Neural cell (in vitro differentiated cells): Measurements from ENCODE around the gene VSIG10L2. TPM values are rescaled to one million over a fixed set of nuclear protein-coding genes. Genes with fewer than 3 reads are reported as not detected.
"Not testable (repeated sequence)": the region's sequence is repeated elsewhere in the genome, so short reads cannot be mapped to it uniquely, and the experiment has no call there.

Experiments
- H2AFZ ChIP-seq: fragments of 200-600, 300-800 bp; sonication (generic), shearing (Covaris generic); 2 replicates; pipeline ENCODE4 v1.6.0; 2014; ENCODE audit warnings: low read depth, mild to moderate bottlenecking, antibody characterized with exemption, low read length, moderate library complexity
- H3F3A ChIP-seq: fragments of 200-600 bp; shearing (Covaris generic); 2 replicates; pipeline ENCODE4 v1.6.1; 2016; ENCODE audit warnings: mild to moderate bottlenecking, moderate library complexity, mixed read lengths, antibody characterized with exemption, low read length; ENCODE audit not compliant: insufficient read depth, poor library complexity, severe bottlenecking
- H3K27ac ChIP-seq: fragments of 200-600, 300-800 bp; sonication (generic), shearing (Covaris generic); 2 replicates; pipeline ENCODE4 v1.5.1; 2014; ENCODE audit warnings: mild to moderate bottlenecking, low read length, moderate library complexity
- H3K27me3 ChIP-seq: fragments of 300-800, 200-600 bp; sonication (generic), shearing (Covaris generic); 2 replicates; pipeline ENCODE4 v1.6.0; 2014; ENCODE audit warnings: mild to moderate bottlenecking, low read depth, low read length, moderate library complexity; ENCODE audit not compliant: insufficient read depth
- H3K36me3 ChIP-seq: fragments of 300-800, 200-600 bp; sonication (generic), shearing (Covaris generic); 2 replicates; pipeline ENCODE4 v1.5.1; 2014; ENCODE audit warnings: mild to moderate bottlenecking, antibody characterized with exemption, low read length, moderate library complexity; ENCODE audit not compliant: insufficient read depth
- H3K4me2 ChIP-seq: fragments of 300-800, 200-600 bp; sonication (generic), shearing (Covaris generic); 2 replicates; pipeline ENCODE4 v1.6.0; 2014; ENCODE audit warnings: mild to moderate bottlenecking, low read length
- H3K4me3 ChIP-seq: fragments of 300-800, 200-600 bp; sonication (generic), shearing (Covaris generic); 2 replicates; pipeline ENCODE4 v1.5.1; 2014; ENCODE audit warnings: mild to moderate bottlenecking, low read length, moderate library complexity
- H3K79me2 ChIP-seq: fragments of 200-600 bp; shearing (Covaris generic); replicated peaks from 2 replicates; pipeline ENCODE4 v1.6.0; 2014; ENCODE audit warnings: mild to moderate bottlenecking, low read length, moderate library complexity; ENCODE audit not compliant: insufficient read depth
- H3K9ac ChIP-seq: fragments of 300-800, 200-600 bp; sonication (generic), shearing (Covaris generic); 2 replicates; pipeline ENCODE4 v1.6.1; 2016; ENCODE audit warnings: mild to moderate bottlenecking, low read length, mixed read lengths
- H3K9me2 ChIP-seq: fragments of 200-600 bp; shearing (Covaris generic); 2 replicates; pipeline ENCODE4 v1.6.1; 2016; ENCODE audit warnings: mild to moderate bottlenecking, low read length, mixed read lengths; ENCODE audit not compliant: insufficient read depth
- H3K9me3 ChIP-seq: fragments of 200-600, 300-800 bp; sonication (generic), shearing (Covaris generic); 2 replicates; pipeline ENCODE4 v1.6.1; 2016; ENCODE audit warnings: mild to moderate bottlenecking, mixed run types, low read length, moderate library complexity, mixed read lengths
- H4K20me1 ChIP-seq: fragments of 200-600 bp; shearing (Covaris generic); 2 replicates; pipeline ENCODE4 v1.6.1; 2016; ENCODE audit warnings: mild to moderate bottlenecking, mixed run types; ENCODE audit not compliant: insufficient read depth
- CTCF ChIP-seq: fragments of 450-650 bp; IDR thresholded peaks from 2 replicates; pipeline ENCODE4 v1.5.1; 2014; ENCODE audit warnings: antibody characterized with exemption, mild to moderate bottlenecking, moderate library complexity; ENCODE audit not compliant: poor library complexity, severe bottlenecking
- EP300 ChIP-seq: fragments of 450-650 bp; conservative IDR thresholded peaks from 2 replicates; pipeline ENCODE4 v1.6.1; 2014; ENCODE audit warnings: antibody characterized with exemption, mild to moderate bottlenecking, moderate library complexity; ENCODE audit not compliant: poor library complexity, severe bottlenecking
- EZH2 ChIP-seq: fragments of 200-600, 300-800 bp; shearing (Covaris generic), sonication (generic); IDR thresholded peaks from 2 replicates; pipeline ENCODE4 v1.6.1; 2014; ENCODE audit warnings: antibody characterized with exemption, low read length, borderline replicate concordance, mild to moderate bottlenecking; ENCODE audit not compliant: insufficient read depth, poor library complexity, severe bottlenecking
- MXI1 ChIP-seq: fragments of 450-650 bp; conservative IDR thresholded peaks from 2 replicates; pipeline ENCODE4 v1.6.1; 2014; ENCODE audit warnings: antibody characterized with exemption, mild to moderate bottlenecking; ENCODE audit not compliant: poor library complexity, severe bottlenecking
- POLR2AphosphoS5 ChIP-seq: IDR thresholded peaks from 2 replicates; pipeline ENCODE4 v1.6.1; 2012
- RAD21 ChIP-seq: fragments of 450-650 bp; conservative IDR thresholded peaks from 2 replicates; pipeline ENCODE4 v1.6.1; 2014; ENCODE audit warnings: antibody characterized with exemption, mild to moderate bottlenecking, moderate library complexity
- REST ChIP-seq: IDR thresholded peaks from 2 replicates; pipeline ENCODE4 v1.6.1; 2012; ENCODE audit warnings: borderline replicate concordance
- SMC3 ChIP-seq: fragments of 450-650 bp; conservative IDR thresholded peaks from 2 replicates; pipeline ENCODE4 v1.6.1; 2014; ENCODE audit warnings: antibody characterized with exemption, mild to moderate bottlenecking, moderate library complexity; ENCODE audit not compliant: poor library complexity
- TAF1 ChIP-seq: IDR thresholded peaks from 2 replicates; pipeline ENCODE4 v1.6.1; 2012; ENCODE audit warnings: low read depth
- polyA plus RNA-seq: library from polyadenylated mRNA; depleted of rRNA; stranded (reverse); fragments of >200 nt; gene quantifications from 2 replicates; pipeline ENCODE4 v1.2.3, GENCODE V29; 2014

VSIG10L2 gene
- polyA plus RNA-seq, 1 donor from 2014 or later, result not detected

- Histone ChIP-seq H4K20me1 (no peaks in the 10 kb centered on the region), H3K27ac (no peak overlapping the region)
- TF ChIP-seq EZH2 (no peak), MXI1 (no peak), POLR2AphosphoS5 (no peak), REST (no peak), TAF1 (no peak), CTCF (no peak), RAD21 (no peak), EP300 (no peak), SMC3 (no peak)
Measured at GRCh38 chr11:125980436-125980835, 34.6 kb downstream of the VSIG10L2 start.

GRCh38 chr11:125982348-125982730 is 36.5 kb downstream of the VSIG10L2 start:
- H3K79me2 ChIP-seq, result no peaks in the 10 kb centered on the region
- no peak overlapping the region for H3K4me3 ChIP-seq
- no peaks in the 10 kb centered on the region for H3K36me3 ChIP-seq
- no peaks in the 10 kb centered on the region for H3K27me3 ChIP-seq
- no peak overlapping the region for H3K27ac ChIP-seq
- no peaks in the 10 kb centered on the region for H3F3A ChIP-seq
- no peaks in the 10 kb centered on the region for H3K9me2 ChIP-seq
- H3K4me2 ChIP-seq, result no peak overlapping the region
- no peak for TF ChIP-seq TAF1
- TF ChIP-seq REST, result no peak
- TF ChIP-seq RAD21, result no peak
- TF ChIP-seq POLR2AphosphoS5, result no peak
- TF ChIP-seq EZH2, result no peak
- no peak for TF ChIP-seq CTCF
- no peak for TF ChIP-seq EP300
- TF ChIP-seq SMC3, result no peak
- TF ChIP-seq MXI1, result no peak
- no peak overlapping the region for H2AFZ ChIP-seq
- no peak overlapping the region for H3K9ac ChIP-seq
- no peaks in the 10 kb centered on the region for H3K9me3 ChIP-seq
- H4K20me1 ChIP-seq, result no peaks in the 10 kb centered on the region

More at GRCh38 chr11:125980436-125980835, 34.6 kb downstream of the VSIG10L2 start:
- Histone ChIP-seq H3K4me3 (no peak overlapping the region), H3K36me3 (peaks cover 12% of the 10 kb centered on the region), H3F3A (no peaks in the 10 kb centered on the region), H2AFZ (no peak overlapping the region), H3K9ac (no peak overlapping the region), H3K79me2 (no peaks in the 10 kb centered on the region), H3K27me3 (no peaks in the 10 kb centered on the region), H3K9me3 (no peaks in the 10 kb centered on the region), H3K9me2 (no peaks in the 10 kb centered on the region), H3K4me2 (no peak overlapping the region)

- not testable (repeated sequence) for H3K9me2 ChIP-seq, H3K27me3 ChIP-seq, H3K79me2 ChIP-seq, H3K9me3 ChIP-seq, H3K36me3 ChIP-seq, H3K4me3 ChIP-seq, H3K4me2 ChIP-seq, H2AFZ ChIP-seq, H3K9ac ChIP-seq, H3F3A ChIP-seq, H3K27ac ChIP-seq, H4K20me1 ChIP-seq
Measured at GRCh38 chr11:125985956-125986355, 40.1 kb downstream of the VSIG10L2 start.
